HG03139 (cell line): ENCODE results near the gene SYCN.

Experiments used
- ATAC-seq: cut with Tn5 transposase; IDR thresholded peaks from one replicate; pipeline ENCODE4 v1.9.1; 2021; ENCODE audit not compliant: unreplicated experiment

SYCN gene

DNA sequence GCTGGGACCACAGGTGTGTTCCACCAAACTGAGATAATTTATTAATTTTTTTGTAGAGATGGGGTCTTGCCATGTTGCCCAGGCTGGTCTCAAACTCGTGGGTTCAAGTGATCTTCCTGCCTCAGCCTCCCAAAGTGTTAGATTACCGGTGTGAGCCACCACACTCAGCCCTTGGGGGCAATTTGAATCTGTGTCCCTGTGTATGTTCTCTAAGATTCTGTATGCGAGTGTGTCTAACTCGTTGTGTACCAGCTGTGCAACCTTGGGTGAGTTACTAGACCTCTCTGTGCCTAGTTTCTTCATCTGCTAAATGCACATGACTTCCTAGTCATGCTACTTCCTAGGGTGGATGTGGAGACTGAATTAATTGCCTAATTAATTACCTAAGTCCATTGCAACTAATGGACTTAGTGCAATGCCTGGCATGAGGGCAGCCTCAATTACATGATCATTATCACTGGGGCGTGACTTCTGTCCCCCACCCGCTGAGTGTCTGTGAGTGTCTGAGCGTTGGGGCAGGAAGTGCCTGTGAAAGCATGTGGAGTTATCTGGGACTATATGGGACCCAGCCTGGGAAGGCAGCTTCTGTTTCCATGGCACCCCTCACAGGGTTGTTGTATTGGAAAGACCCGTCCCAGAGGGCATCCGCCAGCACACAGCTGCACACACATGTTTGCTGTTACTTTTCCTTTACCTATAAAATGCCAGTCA is 9.1 kb downstream of the SYCN start:
- no peak for ATAC-seq

DNA sequence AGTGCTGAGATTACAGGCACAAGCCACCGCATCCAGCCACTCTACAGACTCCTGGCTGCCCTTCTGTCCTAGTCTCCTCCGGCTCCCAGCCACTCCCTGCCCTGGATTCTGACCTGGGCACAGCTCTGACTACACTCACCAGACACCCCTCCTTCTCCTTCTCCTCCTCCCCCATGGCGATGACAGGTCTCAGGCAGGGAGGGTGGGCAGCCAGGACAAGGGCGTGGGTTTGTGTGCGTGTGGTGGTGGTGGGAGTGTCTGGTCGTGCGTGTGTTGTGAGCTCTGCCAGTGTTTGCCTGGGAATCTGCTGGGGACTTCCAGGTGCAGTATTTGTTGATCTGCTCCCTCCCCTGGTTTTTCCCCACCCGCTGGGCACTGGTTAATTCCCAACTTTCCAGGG is 10.3 kb downstream of the SYCN start:
- ATAC-seq = no peak

DNA sequence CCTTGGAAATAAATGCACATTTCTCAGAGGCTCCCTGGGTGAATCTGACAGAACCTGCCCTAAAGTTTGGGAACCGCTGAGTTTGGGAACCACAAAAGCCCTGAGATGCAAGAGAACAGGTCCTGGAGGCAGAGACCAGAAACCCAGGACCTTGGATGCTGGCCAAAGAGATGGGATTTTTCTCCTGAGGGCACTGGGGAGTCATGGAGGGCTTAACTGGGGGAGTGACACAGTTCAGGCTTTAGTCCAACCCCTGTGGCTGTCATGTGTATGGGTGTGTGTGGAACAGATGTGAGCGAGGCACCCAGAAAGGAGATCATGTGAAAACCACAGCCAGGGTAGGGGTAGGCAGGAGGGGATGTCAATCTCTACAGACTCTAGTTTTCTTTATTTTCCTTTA is 11.2 kb downstream of the SYCN start:
- ATAC-seq = no peak

DNA sequence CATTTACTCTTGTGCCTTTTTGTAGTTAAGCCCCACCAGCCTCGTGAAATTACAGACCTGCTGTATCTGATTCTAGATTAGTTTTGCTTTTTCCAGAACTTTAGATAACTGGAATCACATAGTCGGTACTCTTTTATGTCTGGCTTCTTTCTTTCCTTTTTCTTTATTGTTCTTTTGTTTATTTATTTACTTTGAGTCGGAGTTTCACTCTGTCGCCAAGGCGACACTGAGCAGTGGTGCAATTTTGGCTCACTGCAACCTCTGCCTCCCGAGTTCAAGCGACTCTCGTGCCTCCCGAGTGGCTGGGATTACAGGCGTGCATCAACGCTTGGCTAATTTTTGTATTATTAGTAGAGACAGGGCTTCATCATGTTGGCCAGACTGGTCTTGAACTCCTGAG is 13.3 kb downstream of the SYCN start:
- ATAC-seq = no peak

DNA sequence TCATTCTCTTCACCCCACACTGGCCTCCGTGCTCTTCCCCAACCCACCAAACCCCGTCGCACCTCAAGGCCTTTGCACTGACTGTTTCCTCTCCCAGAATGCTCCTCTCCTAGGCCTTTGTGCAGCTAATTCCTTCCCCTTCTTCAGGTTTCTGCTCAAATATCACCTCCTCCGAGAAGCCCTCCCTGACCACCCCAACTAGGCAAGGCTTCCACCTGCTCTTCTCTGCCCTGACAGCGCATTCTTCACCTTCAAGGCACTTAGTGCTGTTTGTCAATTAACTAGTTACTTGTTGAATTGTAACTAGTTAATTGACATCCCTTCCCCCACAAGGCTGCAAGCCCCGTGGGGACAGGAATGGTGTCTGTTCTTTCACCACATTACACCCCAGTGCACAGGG is 15.1 kb downstream of the SYCN start:
- ATAC-seq = no peak

DNA sequence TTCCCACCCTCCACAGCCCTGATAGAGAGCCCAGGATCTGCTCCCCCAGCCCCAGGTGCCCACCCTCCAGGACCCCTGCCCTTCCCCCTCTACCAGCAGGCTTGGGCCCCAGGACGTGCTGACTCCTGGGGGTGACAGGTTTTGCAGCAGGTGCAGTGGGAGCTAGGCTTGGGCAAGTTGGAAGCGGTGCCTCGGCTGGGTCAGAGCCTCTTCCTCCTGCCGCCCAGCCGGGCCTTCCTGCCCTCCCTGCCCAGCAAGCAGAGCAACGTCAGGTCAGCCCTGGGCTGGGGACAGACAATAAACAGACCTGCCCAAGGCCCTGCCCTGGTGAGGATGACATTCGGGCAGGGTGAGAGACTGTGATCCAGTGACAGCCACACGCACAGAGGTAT is 16.5 kb downstream of the SYCN start:
- ATAC-seq = no peak

DNA sequence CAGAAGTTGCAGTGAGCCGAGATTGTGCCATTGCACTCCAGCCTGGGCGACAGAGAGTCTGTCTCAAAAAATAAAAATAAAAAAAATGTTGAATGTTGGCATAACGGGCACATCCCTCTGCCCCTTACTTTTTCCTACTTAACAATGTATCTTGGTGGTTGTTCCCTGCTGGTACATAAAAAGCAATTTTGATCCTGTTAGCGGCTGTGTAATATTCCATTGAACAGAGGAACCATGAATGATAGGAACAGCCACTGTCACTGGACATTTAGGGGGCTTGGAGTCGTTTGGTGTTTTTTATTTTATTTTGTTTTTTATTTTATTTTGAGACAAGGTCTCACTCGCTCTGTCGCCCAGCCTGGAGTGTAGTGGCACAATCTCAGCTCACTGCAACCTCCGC is 17.7 kb downstream of the SYCN start:
- ATAC-seq = no peak

DNA sequence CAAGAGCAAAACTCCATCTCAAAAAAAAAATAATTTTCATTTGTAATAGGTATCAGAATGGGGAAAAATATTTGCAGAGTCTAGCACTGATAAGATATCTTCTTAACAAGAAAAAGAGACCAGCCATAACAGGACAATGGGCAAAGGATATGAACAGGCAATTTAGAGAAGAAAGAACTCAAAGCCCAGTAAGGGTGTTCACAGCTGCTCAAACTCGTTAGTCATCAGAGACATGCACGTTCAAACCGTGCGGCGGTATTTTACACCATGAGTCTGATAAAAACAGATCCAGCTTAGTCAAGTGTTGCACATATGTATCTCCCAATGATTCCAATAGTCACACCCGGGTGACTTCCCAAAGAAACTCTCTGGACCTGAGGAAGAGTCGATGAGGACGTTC is 21.0 kb downstream of the SYCN start:
- no peak for ATAC-seq

DNA sequence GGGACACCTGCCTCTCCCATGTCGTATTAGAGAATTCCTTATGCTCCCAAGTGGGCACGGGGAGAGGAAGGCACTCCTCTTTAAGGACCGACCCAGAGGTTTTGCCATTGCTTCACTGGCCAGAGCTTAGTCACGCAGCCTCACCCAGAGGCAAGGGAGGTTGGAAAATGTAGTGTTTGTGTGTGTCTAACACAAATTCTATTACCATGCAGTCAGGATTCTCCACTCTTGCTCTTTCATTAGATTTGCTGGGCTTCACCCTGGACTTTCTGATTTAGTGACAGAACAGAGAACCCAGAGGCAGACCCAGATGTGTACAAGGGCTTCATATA is 21.9 kb downstream of the SYCN start:
- ATAC-seq = no peak

DNA sequence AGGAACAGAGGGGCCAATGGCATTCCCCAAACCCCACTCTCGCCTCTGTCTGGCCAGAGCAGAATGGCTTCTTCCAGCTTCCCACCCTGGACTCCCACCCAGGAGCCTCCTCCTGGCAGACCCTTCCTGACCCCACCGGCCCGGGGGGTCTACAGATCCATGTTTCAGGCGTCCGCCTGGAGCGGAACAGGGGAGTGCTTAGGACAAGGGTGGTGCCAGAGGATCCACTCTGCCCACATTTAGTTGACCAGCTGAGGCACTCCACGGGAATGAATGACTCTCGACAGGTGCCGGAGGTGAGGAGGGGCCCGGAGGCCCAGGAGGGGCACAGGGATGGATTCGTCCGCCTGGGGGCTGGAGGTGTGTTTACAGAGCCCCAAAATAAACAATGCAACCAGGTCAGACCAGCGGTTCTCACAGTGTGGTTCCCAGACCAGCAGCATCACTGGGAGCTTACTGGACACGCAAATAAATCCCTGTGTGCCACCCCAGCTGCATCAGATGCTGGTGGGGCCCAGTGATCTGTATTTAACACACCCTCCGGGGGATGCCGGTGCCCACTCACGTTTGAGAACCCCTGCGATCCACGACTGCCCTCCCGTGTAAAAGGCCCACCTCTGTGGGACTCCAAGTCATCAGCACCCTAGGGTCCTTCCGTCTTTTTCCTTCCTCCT is 22.4 kb downstream of the SYCN start:
- ATAC-seq = no peak

DNA sequence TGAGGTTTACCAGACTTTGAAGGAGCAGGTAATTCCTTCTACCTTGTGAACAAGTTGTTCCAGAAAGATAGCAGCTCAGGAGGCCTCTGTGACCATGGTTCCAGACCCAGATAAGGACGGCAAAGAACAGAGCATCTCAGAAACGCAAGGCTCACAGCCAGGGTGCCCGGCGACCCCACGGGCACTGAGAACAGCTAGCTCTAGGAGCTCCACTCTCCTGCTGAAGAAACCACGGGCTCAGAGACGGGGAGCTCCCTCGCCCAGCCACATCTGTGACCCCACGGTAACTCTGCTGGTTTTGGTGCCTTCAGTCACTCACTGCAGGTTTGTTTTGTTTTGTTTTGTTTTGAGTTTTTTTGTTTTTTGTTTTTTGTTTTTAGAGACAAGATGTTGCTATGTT is 23.3 kb downstream of the SYCN start:
- ATAC-seq = no peak

DNA sequence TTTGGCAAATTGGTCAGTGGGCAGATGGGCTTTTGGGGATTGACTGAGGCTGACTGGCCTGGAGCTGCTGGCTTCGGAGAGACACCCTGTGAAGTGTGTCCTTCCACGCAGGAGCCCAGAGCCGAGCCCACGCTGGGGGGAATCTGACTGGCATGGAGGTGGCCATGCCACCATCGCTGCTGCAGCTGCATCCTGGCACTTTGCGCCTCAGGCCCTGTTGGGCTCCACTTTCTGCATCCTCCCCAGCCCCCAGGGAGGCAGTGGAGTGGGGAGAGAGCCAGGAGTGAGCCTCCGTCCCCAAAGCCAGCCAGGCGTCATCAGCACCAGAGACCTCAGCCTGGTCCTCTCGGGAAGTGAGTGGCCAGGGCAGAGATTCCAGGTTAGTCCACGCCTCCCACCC is 24.3 kb downstream of the SYCN start:
- ATAC-seq = no peak

DNA sequence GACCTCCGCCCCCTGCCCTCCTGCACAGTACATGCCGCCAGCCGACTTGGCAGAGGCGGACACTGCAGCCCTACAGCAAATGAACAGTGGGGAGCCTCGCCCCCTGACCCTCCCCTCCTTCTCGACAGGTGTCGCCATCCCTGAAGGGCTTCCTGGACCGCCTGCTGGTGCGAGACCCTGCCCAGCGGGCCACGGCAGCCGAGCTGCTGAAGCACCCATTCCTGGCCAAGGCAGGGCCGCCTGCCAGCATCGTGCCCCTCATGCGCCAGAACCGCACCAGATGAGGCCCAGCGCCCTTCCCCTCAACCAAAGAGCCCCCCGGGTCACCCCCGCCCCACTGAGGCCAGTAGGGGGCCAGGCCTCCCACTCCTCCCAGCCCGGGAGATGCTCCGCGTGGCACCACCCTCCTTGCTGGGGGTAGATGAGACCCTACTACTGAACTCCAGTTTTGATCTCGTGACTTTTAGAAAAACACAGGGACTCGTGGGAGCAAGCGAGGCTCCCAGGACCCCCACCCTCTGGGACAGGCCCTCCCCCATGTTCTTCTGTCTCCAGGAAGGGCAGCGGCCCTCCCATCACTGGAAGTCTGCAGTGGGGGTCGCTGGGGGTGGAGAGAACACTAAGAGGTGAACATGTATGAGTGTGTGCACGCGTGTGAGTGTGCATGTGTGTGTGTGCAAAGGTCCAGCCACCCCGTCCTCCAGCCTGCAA is 25.6 kb downstream of the SYCN start:
- no peak for ATAC-seq

DNA sequence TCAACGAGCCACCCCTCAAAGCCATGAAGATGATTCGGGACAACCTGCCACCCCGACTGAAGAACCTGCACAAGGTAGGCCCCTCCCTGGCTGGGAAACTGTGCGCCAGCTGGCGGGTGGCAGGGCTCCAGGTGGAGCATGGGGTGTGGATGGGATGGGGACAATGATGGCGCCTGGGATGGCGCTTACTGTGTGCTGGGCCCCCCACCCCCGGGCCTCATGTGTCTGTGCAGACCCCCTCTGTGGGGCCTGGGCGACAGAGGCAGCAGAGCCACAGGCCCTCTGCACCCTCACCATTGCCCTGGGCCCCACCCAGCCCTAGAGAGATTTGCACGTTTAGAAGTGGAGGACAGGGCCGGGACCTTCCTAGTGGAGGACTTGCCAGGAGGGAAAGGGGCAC is 26.3 kb downstream of the SYCN start:
- ATAC-seq = no peak

DNA sequence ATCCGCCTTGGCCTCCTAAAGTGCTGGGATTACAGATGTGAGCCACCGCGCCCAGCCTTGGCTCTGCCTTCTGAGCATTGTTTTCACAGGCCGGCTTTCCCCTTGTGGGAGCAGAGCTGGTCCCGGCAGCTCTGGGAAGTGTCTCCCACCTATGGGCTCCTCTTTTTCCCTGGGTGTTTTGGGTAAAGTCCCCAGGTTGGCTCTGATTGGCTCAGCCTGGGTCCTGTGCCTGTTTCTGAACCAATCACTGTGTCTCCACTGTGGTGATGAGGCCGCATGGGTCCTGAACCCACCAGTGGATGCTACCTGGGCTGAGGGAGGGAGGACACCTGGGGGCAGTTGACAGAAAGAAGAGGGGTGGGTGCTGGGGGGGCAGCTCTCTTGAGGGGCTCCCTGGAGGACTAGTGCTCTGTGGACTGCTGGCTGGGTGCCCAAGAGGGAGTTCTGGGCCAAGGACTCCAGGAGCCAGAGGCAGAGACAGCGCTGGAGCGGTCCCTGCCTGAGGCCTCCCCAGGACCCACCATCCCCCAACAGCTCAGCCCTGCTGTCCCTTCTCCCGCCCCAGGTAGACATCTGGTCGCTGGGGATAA is 26.9 kb downstream of the SYCN start:
- no peak for ATAC-seq

DNA sequence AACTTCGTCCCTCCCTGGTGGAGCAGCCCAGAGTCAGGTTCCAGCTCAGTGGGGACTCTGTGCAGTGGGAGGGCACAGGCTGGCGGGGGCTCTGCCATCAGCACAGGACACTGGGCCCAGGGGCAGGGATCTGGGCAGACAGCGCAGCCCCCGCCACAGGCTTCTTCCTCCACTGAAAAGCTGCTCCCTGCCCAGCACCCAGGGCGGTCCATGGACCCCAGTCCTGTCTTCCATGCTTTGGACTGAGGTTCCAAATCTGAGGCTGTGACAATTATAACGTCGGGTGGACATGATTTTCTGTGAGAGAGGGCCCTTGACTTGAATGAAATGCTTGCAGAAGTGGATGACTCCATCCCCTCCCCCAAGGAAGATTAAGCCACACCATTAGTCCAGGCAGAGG is 28.5 kb downstream of the SYCN start:
- ATAC-seq = no peak

DNA sequence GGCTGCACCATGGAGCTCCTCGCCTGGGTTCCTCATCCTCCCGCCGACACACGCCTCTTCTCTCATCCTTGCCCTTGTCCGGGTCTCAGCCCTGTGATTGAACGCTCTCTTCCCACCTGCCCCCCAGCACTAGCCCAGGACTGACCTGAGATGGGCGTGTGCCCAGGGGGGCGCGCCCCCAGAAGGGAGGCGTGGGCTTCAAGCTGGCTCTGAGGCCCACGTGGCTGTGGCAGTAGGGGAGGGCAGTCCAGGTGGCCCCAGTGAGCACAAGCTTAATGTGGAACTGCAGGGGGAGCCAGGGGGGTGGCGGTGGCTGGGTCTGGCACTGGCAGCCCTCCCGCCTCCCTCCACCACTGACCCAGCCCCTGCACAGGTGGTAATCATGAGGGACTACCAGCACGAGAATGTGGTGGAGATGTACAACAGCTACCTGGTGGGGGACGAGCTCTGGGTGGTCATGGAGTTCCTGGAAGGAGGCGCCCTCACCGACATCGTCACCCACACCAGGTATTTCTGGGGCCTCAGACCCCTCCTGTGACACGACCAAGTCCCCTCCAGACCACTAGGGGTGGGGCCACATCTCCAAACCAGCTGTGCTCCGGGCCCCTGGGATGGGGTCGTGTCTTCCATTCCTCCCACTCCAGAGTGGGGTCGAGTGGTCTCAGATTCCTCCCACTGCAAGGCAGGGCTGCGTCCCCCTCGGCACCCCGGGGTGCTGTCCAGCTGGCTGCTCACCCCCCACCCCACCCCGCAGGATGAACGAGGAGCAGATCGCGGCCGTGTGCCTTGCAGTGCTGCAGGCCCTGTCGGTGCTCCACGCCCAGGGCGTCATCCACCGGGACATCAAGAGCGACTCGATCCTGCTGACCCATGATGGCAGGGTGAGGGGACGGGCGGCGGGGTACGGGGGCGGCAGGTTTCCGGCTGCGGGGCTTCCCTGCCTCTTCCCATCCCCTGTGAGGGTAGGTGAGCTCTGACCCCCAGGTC is 29.2 kb downstream of the SYCN start:
- ATAC-seq = no peak

DNA sequence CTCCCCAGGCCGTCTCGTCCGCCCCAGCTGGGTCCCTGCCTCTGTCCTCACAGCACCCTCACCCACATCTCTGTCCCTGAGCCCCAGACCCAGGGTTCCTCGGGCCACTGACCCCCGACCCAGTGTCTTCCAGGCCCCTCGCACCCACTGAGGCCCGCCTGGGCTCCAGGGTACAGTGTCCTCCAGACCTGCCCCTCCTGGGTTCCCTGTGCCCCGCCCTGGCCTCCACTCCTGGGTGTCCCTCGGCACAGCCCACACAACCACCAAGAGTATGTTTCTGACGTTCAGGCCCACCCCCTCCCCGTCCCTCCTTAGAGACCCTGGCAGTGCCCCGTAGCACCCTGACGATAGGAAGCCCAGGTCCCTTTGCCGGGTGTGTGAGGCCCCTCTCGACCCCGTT is 29.9 kb downstream of the SYCN start:
- ATAC-seq = no peak

DNA sequence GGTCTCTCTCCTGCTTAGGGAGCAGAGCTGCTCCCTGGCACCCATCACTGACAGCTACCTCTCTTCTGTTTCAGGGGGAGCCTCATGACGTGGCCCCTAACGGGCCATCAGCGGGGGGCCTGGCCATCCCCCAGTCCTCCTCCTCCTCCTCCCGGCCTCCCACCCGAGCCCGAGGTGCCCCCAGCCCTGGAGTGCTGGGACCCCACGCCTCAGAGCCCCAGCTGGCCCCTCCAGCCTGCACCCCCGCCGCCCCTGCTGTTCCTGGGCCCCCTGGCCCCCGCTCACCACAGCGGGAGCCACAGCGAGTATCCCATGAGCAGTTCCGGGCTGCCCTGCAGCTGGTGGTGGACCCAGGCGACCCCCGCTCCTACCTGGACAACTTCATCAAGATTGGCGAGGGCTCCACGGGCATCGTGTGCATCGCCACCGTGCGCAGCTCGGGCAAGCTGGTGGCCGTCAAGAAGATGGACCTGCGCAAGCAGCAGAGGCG is 30.5 kb downstream of the SYCN start:
- ATAC-seq = no peak

DNA sequence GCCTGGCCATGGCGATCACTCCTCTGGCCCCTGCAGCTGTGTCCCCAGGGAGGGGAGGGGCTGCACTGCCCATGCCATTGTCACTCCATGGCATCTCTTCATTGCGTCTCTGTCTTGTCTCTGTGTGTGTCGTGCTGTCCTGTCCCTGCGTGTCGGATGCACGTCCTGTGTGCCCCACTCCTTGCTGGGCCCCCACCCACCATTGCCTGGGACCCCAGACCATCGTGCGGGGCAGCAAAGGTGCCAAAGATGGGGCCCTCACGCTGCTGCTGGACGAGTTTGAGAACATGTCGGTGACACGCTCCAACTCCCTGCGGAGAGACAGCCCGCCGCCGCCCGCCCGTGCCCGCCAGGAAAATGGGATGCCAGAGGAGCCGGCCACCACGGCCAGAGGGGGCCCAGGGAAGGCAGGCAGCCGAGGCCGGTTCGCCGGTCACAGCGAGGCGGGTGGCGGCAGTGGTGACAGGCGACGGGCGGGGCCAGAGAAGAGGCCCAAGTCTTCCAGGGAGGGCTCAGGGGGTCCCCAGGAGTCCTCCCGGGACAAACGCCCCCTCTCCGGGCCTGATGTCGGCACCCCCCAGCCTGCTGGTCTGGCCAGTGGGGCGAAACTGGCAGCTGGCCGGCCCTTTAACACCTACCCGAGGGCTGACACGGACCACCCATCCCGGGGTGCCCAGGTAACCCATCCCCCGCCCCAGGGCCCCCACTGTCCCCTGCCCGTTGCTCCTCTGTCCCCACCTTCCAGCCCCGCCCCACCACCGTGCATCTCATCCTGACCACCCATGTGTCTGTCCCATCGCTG is 31.2 kb downstream of the SYCN start:
- no peak for ATAC-seq
